ENCODE measurements around the gene REV3L.

DNA sequence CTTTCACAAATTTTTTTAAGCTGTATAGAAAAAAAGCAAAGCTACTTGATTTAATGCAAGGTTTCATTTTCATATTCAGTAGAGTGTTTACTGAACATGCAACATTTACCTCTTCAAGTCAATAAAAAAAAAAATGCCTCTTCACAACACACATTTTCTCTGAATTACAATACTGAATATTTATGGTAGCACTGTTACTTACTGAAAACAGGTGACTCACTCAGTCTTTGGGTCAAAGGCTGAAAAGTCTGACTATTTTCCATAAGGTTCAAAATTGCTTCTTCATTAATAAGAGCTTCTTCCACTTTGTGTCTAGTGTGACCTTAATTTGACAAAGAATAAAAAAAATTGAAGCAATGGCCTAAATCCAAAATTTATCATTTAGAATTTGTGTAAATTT is 101.9 kb downstream of the REV3L start:
- TF ChIP-seq, protein P1, sequence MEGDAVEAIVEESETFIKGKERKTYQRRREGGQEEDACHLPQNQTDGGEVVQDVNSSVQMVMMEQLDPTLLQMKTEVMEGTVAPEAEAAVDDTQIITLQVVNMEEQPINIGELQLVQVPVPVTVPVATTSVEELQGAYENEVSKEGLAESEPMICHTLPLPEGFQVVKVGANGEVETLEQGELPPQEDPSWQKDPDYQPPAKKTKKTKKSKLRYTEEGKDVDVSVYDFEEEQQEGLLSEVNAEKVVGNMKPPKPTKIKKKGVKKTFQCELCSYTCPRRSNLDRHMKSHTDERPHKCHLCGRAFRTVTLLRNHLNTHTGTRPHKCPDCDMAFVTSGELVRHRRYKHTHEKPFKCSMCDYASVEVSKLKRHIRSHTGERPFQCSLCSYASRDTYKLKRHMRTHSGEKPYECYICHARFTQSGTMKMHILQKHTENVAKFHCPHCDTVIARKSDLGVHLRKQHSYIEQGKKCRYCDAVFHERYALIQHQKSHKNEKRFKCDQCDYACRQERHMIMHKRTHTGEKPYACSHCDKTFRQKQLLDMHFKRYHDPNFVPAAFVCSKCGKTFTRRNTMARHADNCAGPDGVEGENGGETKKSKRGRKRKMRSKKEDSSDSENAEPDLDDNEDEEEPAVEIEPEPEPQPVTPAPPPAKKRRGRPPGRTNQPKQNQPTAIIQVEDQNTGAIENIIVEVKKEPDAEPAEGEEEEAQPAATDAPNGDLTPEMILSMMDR (IDR thresholded peaks at IDR 0.05; ENCODE audit: low read depth, low read length, poor library complexity, severe bottlenecking), result no peak
- TF ChIP-seq EZH2phosphoT487 (IDR thresholded peaks at IDR 0.05; ENCODE audit: borderline replicate concordance, low read length), result no peak
